ENCODE results near the gene SACM1L.

SACM1L gene, protein sequence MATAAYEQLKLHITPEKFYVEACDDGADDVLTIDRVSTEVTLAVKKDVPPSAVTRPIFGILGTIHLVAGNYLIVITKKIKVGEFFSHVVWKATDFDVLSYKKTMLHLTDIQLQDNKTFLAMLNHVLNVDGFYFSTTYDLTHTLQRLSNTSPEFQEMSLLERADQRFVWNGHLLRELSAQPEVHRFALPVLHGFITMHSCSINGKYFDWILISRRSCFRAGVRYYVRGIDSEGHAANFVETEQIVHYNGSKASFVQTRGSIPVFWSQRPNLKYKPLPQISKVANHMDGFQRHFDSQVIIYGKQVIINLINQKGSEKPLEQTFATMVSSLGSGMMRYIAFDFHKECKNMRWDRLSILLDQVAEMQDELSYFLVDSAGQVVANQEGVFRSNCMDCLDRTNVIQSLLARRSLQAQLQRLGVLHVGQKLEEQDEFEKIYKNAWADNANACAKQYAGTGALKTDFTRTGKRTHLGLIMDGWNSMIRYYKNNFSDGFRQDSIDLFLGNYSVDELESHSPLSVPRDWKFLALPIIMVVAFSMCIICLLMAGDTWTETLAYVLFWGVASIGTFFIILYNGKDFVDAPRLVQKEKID

DNA sequence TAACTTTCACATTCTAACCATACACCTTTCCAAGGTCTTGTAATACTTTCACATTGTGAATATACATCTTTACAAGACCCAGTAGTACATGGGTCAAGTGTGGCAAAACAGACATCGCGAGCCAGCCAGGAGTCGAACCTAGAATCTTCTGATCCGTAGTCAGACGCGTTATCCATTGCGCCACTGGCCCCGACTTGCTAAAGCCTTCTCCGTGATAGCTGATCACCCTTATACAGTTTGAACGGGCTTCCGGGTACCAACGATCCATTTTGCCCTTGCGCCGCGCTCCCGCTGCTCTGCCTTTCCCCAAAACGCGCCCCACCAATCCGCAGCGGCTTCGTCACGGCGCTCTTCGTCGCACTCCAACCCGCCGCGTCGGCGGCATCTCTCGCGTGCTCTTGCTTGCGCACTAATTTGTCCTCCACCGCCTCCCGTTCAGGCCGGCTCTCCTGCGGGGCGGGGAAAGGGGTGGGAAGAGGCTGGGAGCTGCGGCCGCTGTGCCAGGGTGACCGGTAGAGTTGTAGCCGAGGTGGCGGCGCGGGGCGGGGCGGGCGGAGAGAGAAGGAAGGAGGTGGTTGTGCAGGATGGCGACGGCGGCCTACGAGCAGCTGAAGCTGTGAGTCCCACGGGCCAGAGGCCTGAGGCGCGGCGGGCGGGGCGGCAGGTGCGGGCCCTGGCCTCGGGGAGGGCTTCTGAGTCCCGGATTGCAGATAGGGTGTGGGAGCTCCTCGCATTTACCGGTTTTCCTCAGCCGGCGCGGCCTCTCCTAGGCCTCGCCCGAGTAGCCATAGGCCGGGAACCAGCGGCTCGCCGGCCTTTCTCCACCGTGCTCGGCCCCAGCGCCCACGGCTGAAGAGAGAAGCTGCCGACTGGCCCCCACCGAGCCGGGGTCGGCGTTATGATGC, at the start of gene SACM1L:
TSS of gene SACM1L (plus strand) at position 515 of the 905 bp plus-strand sequence. CDS start at position 585, 70 bp downstream.
- peak; percentile 94 for DNase-seq

DNA sequence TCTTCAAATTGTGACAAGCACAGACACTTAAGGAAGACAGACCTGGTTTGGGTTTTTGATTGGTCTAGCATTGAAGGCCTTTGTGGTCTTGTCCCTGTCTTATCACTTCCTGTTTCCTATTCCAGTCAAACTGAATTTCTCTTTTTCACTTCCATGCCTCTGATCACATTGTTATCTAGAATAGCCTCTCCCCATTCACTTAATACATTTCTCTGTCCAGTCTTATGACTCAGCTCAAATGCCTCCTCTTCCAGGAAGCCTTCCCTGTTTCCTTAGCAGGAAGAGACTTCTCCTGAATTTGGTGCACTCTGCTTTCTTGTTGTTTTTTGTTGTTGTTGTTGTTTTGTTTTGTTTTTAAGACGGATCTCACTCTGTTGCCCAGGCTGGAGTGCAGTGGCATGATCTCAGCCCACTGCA, 49.1 kb upstream of the SACM1L start:
- no peak for DNase-seq

DNA sequence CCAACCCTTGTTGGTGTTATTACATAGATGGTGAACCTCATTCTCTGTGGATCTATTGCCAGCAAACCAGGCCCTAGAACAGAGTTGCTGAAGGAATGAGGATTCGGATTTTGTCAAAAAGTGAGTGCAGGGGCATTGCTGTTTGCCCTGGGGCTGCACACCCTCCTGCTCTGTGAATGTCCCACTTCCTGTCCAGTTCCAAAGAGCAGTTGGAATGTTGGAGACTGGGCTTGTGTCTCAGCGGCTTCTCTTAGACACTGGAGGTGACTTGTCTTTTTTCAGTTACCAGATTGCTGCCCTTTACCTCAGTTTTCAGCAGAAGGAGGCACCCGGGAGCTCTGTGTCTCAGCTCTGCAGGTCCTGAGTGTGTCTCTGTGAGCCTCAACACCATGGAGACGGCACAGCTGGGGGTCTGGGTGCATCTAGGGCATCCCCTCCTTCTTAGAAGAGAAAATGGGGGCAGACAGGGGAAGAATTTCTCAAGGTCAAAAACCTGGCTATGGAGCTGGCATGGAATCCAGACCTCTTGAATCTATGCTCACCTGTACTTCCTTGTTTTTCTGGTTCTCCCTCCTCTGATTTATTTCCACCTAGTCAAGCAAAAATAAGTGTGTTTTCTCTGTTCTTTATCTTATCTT, 48.4 kb upstream of the SACM1L start:
- no peak for DNase-seq

- DNase-seq = no peak
These were observed 47.4 kb upstream of the SACM1L start for GRCh38 chr3:45641756-45642155.

- no peak for DNase-seq
These were observed 46.5 kb upstream of the SACM1L start for GRCh38 chr3:45642731-45643152.

GRCh38 chr3:45644063-45644790, 45.0 kb upstream of the SACM1L start:
- DNase-seq = no peak

GRCh38 chr3:45644791-45645201, 44.4 kb upstream of the SACM1L start:
- no peak for DNase-seq

- no peak for DNase-seq
These were observed 43.1 kb upstream of the SACM1L start for GRCh38 chr3:45646051-45646585.

- no peak for DNase-seq
These were observed 42.0 kb upstream of the SACM1L start for GRCh38 chr3:45647148-45647619.

DNA sequence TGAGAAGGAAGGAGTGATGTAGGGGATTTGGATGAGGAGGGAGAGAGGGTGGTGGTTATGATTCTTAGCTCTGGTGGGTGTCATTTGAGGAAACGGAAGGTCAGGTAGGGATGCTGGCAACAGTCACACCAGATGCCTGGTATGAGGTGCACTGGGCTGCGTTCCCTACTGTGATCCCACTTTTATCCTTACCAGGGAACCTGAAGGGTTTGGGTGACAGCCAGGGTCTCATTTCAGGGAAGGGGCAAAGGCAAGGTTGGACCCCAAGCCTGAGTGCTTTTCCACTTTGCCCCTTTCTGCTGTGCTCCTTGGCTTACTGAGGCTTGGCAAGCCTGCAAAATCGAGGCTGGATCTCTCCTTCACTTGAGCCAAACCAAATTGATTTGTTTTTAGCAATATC, 36.0 kb upstream of the SACM1L start:
- DNase-seq = no peak

DNA sequence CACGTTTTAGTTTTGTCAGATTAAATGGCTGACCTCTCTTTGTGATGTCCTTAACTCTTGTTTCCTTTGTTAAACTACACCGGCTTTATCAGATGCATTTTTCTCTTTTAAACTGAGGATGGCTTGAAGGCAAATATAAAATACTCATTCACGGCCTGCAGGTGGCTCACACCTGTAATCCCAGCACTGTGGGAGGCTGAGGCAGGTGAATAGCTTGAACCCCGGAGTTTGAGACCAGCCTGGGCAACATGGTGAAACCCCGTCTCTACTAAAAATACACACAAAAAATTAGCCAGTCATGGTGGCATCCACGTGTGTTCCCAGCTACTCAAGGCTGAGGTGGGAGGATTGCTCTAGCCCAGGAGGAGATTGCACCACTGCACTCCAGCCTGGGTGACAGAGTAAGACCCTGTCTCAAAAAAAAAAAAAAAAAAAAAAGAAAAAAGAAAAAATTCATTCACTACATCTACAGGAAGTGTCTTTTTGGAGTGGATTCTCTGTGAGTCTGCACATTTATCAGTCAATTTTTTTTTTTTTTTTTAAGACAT, 34.7 kb upstream of the SACM1L start:
- DNase-seq = no peak

DNA sequence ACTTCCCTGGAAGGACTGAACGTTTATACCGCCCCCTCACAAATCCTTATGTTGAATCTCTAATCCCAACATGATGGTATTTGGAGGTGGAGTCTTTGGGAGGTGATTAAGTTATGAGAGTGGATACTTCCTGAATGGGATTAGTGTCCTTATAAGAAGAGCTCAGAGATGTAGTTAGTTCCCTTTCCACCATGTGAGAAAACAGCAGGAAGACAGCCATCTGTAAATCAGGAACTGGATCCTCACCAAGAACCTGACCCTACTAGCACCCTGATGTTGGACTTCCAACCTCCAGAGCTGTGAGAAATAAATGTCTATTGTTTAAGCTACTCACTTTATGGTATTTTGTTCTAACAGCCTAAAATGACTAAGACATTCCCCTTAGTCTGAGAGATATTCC, 33.3 kb upstream of the SACM1L start:
- DNase-seq = no peak

DNA sequence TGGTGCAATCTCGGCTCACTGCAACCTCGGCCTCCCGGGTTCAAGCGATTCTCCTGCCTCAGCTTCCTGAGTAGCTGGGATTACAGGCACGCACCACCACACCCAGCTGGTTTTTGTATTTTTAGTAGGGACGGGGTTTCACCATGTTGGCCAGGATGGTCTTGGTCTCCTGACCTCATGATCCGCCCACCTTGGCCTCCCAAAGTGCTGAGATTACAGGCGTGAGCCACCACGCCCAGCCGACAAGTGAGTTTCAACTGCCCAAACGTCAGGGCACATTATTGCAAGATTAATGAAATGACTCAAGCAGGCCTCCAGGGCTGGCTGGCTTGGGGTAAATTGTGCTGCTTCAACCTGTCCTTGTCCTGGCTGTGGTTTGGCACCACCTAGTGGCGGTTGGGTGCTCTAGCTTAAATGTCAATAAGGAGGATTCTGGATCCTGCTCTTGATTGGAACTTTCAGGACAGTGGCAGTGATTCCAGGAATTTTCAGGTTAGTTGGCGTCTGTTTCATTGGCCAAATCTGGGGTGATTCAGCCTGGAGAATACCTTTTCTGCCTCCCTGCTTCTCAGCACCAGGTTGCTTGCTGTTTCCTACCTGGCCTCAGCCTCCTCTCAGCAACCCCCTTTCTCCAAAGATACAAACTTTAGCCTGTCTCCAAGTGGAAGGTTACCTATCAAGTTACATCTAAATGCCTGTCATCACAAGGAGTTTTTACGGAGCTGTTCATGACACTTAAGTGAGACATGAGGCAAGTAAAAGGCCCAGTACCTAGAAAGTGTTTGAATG, 32.4 kb upstream of the SACM1L start:
- peak; percentile 80 for DNase-seq

DNA sequence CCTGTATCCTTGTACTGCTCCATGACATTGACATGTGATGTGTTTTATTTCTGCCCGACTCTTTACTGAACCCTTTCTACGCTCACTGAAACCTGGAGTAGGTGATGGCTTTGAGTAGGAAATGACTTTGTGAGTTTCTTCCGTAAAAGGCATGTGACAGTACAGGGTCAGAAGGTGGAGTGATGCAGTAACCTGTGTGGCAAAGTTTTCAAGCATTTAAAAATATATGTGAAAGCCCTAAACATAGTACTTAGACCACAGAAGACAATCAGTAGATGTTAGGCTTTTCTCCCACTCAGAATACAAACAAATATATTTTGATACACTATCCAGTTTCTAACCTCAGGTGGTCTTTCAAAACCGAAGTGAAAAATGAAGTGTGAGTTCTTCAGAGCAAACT, 31.3 kb upstream of the SACM1L start:
- no peak for DNase-seq

GRCh38 chr3:45659661-45660566, 29.3 kb upstream of the SACM1L start:
- DNase-seq = peak; percentile 51

- DNase-seq = no peak
These were observed 28.7 kb upstream of the SACM1L start for GRCh38 chr3:45660567-45660901.

GRCh38 chr3:45664578-45664977, 24.6 kb upstream of the SACM1L start:
- DNase-seq = peak; percentile 75

GRCh38 chr3:45665101-45665572, 24.1 kb upstream of the SACM1L start:
- peak; percentile 65 for DNase-seq

GRCh38 chr3:45666757-45667431, 22.3 kb upstream of the SACM1L start:
- DNase-seq = no peak

All from activated T-cell treated with anti-CD3 and anti-CD28 coated beads, Interleukin-2, amount 50 U/mL, for 1 hour (primary cell).